Right lobe of liver (tissue), 6 donors: ENCODE data around the gene GRB7. TPM values are rescaled to one million over a fixed set of nuclear protein-coding genes. Genes with fewer than 3 reads are reported as not detected.
"Not testable (repeated sequence)": the region's sequence is repeated elsewhere in the genome, so short reads cannot be mapped to it uniquely, and the experiment has no call there.

Experiments
- ATAC-seq, 4 donors: fragments of 200-7000 bp; cut with Tn5 transposase; one replicate each; pipeline ENCODE4 v1.9.1; 2020; ENCODE audit warnings: mild to moderate bottlenecking in 4 of 4, moderate library complexity in 4 of 4
- DNase-seq, 3 donors: peaks; one replicate each; pipeline ENCODE4 v3.0.0-alpha.2; 2020
- H3K27ac ChIP-seq, 3 donors: fragments of 200-600 bp; one replicate each; pipeline ENCODE4 v1.8.0; 2022
- H3K27me3 ChIP-seq, 2 donors: fragments of 200-600 bp; one replicate each; pipeline ENCODE4 v1.8.0; 2022
- H3K36me3 ChIP-seq, 4 donors: fragments of 200-600 bp; sonication (generic) in 1 of 4; one replicate each; pipeline versions ENCODE4 v1.5.1 to v1.8.0; 2017 to 2022; ENCODE audit warnings: control low read depth in 1 of 4
- H3K4me1 ChIP-seq, 4 donors: fragments of 200-600 bp; sonication (generic) in 1 of 4; one replicate each; pipeline versions ENCODE4 v1.5.1 to v1.8.0; 2017 to 2022; ENCODE audit warnings: control low read depth in 1 of 4
- H3K4me3 ChIP-seq, 3 donors: fragments of 200-600 bp; one replicate each; pipeline ENCODE4 v1.8.0; 2022
- H3K9me3 ChIP-seq, 4 donors: fragments of 200-600 bp; sonication (generic) in 1 of 4; one replicate each; pipeline versions ENCODE4 v1.5.1 to v1.8.0; 2017 to 2022; ENCODE audit warnings: control low read depth in 1 of 4
- POLR2A ChIP-seq: fragments of 450-650 bp; IDR thresholded peaks from one replicate; pipeline ENCODE4 v1.6.1; 2017; ENCODE audit warnings: antibody characterized with exemption, mild to moderate bottlenecking
- WGBS: methylation state at CpG from one replicate; pipeline ENCODE4 v1.1.6; 2018; ENCODE audit warnings: low coverage, low lambda C conversion rate; ENCODE audit not compliant: insufficient coverage; ENCODE audit errors: missing lambda C conversion rate; 5-methylcytosine and 5-hydroxymethylcytosine counted together
- intact Hi-C, 2 donors: fragments of 100-400 bp; cut with DNase I; formaldehyde crosslinking; loops; one replicate each; pipeline versions ENCODE4 v1.11.2 to v1.14.1; 2022
- total RNA-seq, 6 experiments: library from RNA; depleted of rRNA in 2 of 6; stranded (reverse); fragments of >200 nt in 2 of 6; fragmentation: NEBNext Ultra II Directional in 3 of 6; extraction: Animal tissue kit (Norgen Biotek cat#: 25700) in 3 of 6; gene quantifications; one replicate each; pipeline versions ENCODE4 v1.1.0 to v1.2.4, GENCODE V29; 2016 to 2023
- TF ChIP-seq, protein P1 (sequence below), 4 donors: fragments of 200-600 bp in 3 of 4; fragments of 450-650 bp in 1 of 4; IDR thresholded peaks; one replicate each; pipeline versions ENCODE4 v1.5.1 to v1.8.0; 2016 to 2022; ENCODE audit warnings: antibody characterized with exemption in 4 of 4, mild to moderate bottlenecking in 2 of 4
- donor health status: DM: no; HTN: yes; CAD: no.
- donor health status: DM: no; HTN: no; CAD: no.
- donor health status: DM: no; HTN: no; CAD: no.
- donor health status: DM: no; HTN: yes; CAD: no.
- donor health status: DM: no; HTN: yes; CAD: no.

The GRB7 gene
- total RNA-seq, 6 experiments from 2014 or later: 2.1 to 10.9 (median 7.5) TPM

DNA sequence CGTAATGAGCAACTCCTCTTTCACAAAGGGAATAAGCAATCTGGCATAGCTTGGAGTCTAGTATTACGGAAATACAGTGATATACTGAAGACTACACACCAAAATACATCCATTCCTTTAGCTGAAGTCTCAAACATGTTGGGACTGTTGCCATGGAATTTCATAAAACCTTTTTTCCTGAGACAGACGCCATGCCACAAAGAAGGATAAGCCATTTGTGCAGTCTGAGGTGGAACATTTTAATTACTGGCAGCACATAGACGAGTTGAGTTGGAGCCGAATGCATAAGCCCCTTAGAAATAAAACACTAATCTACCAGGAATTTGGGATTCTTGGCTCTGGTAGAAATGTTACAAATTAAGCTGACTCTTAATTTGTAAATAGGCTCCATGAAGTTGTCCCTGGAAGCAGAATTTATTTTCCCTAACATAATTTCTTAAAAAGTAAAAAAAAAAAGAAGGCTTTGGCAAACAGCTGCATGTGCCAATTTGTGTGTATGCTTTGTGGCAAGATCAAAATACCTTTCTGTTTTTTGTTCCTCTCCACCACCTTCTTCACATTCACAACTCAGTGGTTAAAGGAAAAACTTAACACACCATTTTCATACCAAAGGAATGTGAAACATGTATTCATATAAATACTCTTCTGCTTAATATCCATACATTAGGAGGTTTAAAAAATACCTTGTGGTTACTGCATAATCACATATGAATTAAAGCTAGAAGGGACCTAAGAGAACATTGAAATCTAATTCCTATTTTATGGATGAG lies 25.5 kb downstream of the GRB7 start:
- H3K9me3 ChIP-seq: no peaks in the 10 kb centered on the region
- DNase-seq: no peak
- H3K4me1 ChIP-seq: no peaks in the 10 kb centered on the region
- WGBS: 65% methylated on average over 5 of the region's 5 CpGs
- no peaks in the 10 kb centered on the region for H3K27me3 ChIP-seq
- no peak for ATAC-seq
- no peak overlapping the region for H3K27ac ChIP-seq
- intact Hi-C loops: loop anchor here in 1 of 2 donors (10.0 kb wide), 1 partner anchor 62 kb away; no protein-coding TSS in a partner anchor
- TF ChIP-seq, protein P1, sequence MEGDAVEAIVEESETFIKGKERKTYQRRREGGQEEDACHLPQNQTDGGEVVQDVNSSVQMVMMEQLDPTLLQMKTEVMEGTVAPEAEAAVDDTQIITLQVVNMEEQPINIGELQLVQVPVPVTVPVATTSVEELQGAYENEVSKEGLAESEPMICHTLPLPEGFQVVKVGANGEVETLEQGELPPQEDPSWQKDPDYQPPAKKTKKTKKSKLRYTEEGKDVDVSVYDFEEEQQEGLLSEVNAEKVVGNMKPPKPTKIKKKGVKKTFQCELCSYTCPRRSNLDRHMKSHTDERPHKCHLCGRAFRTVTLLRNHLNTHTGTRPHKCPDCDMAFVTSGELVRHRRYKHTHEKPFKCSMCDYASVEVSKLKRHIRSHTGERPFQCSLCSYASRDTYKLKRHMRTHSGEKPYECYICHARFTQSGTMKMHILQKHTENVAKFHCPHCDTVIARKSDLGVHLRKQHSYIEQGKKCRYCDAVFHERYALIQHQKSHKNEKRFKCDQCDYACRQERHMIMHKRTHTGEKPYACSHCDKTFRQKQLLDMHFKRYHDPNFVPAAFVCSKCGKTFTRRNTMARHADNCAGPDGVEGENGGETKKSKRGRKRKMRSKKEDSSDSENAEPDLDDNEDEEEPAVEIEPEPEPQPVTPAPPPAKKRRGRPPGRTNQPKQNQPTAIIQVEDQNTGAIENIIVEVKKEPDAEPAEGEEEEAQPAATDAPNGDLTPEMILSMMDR (IDR thresholded peaks at IDR 0.05): no peak
- TF ChIP-seq POLR2A: no peak
- H3K36me3 ChIP-seq: no peaks in the 10 kb centered on the region
- no peak overlapping the region for H3K4me3 ChIP-seq

DNA sequence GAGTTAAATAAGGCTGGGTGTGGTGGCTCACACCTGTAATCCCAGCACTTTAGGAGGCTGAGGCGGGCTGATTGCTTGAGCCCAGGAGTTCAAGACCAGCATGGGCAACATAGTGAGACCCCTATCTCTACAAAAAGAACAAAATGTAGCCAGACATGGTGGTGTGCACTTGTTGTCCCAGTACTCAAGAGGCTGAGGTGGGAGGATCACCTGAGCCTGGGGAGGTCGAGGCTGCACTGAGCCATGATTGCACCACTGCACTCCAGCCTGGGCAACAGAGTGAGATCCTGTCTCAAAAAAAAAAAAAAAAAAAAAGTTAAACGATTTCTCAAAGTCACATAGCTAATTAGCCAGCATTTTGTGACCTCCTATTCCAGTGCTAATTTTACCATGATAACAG lies 26.4 kb downstream of the GRB7 start:
- not testable (repeated sequence) for H3K36me3 ChIP-seq, ATAC-seq, DNase-seq, H3K27me3 ChIP-seq, H3K4me1 ChIP-seq, H3K4me3 ChIP-seq, H3K9me3 ChIP-seq, H3K27ac ChIP-seq
- WGBS: 32% methylated on average over 2 of the region's 3 CpGs
- intact Hi-C loops: loop anchor here in 1 of 2 donors (10.0 kb wide), 1 partner anchor 61 kb away; no protein-coding TSS in a partner anchor

DNA sequence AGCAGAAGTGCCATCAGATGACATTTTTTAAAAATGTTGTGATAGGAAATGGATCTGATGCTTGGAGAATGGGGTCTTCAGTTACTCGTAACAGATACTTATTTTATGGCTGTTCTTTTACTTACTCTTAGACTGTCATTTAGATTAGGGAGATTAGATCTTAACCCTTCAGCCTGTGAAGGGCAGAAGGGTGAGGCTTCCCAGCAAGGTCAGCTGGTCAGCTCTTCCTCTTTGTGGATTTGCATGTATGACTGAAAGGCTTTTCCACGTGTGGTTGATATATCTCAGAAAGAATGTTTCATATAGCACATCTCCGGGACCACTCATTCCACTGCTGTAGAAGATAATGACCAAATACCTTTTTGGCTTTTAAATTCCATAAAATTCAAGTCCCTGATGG lies 27.4 kb downstream of the GRB7 start:
- Histone ChIP-seq H3K27me3 (no peaks in the 10 kb centered on the region), H3K9me3 (no peaks in the 10 kb centered on the region), H3K4me1 (no peaks in the 10 kb centered on the region), H3K36me3 (no peaks in the 10 kb centered on the region), H3K4me3 (no peak overlapping the region), H3K27ac (no peak overlapping the region)
- ATAC-seq (no peak), DNase-seq (no peak)
- 45% methylated on average over 3 of the region's 3 CpGs for WGBS
- intact Hi-C loops: loop anchor here in 1 of 2 donors (10.0 kb wide), 1 partner anchor 60 kb away; no protein-coding TSS in a partner anchor
- TF ChIP-seq POLR2A: no peak
- TF ChIP-seq, protein P1 (IDR thresholded peaks at IDR 0.05): no peak

DNA sequence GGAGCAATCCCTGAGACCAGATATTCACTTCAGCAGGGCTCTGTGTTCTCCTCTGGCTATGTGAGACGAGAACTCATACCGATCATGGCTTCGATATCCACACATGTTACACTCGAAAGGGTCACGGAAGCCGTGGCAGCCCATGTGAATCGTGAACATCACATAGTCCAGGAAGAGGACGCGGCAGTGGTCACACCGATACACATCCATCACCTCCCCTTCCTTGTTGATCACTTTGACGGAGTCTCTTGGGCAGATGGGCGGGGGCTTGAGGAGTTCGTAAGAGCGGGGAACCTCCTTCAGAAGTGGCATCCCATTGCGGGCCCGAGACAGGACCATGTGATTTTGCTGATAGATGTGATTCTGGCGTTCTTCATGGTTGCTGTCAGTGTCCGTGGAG lies 28.0 kb downstream of the GRB7 start:
- no peak for DNase-seq

DNA sequence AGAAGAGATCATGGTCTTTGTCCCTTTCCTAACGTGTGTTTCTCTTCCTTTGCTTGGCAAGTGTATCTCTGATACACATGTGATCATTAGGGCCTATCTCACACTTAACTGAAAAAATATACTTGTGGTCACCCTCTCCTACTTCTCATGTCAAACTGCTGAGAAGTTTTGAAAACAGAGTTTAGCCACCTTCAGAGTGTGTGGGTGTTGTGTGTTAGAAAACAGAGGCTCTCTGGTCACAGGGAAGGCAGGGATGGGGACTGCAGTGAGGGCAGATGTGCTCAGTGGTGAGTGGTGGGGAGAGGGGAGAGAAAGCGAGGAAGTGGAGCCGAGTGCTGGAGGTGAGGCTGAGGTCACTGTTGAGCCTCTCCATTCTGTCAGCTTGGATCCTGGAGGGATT lies 29.4 kb downstream of the GRB7 start:
- no peaks in the 10 kb centered on the region for H3K36me3 ChIP-seq
- 26% methylated on average over 2 of the region's 3 CpGs for WGBS
- H3K4me3 ChIP-seq: no peak overlapping the region
- no peak for TF ChIP-seq POLR2A
- TF ChIP-seq, protein P1 (IDR thresholded peaks at IDR 0.05): no peak
- no peak overlapping the region for H3K27ac ChIP-seq
- no peaks in the 10 kb centered on the region for H3K4me1 ChIP-seq
- DNase-seq: no peak
- H3K9me3 ChIP-seq: no peaks in the 10 kb centered on the region
- no peaks in the 10 kb centered on the region for H3K27me3 ChIP-seq
- intact Hi-C loops: loop anchor here in 1 of 2 donors (10.0 kb wide), 1 partner anchor 58 kb away; no protein-coding TSS in a partner anchor
- ATAC-seq: peak in 2 of 4 donors; percentile 23 to 28

More for the DNA sequence above, 28.0 kb downstream of the GRB7 start:
- no peak overlapping the region for H3K4me3 ChIP-seq
- WGBS: 80% methylated on average over 1 of the region's 18 CpGs
- no peaks in the 10 kb centered on the region for H3K36me3 ChIP-seq
- no peak for TF ChIP-seq POLR2A
- TF ChIP-seq, protein P1 (IDR thresholded peaks at IDR 0.05): no peak
- H3K4me1 ChIP-seq: no peaks in the 10 kb centered on the region
- H3K27me3 ChIP-seq: no peaks in the 10 kb centered on the region
- no peak for ATAC-seq
- no peaks in the 10 kb centered on the region for H3K9me3 ChIP-seq
- intact Hi-C loops: loop anchor here in 1 of 2 donors (10.0 kb wide), 1 partner anchor 59 kb away; no protein-coding TSS in a partner anchor
- H3K27ac ChIP-seq: no peak overlapping the region
